ENCODE results near the gene OLA1. TPM values are rescaled to one million over a fixed set of nuclear protein-coding genes. Genes with fewer than 3 reads are reported as not detected.
A peak's percentile ranks its signal among the peaks of the same experiment; 100 is the strongest.

The OLA1 gene
- total RNA-seq, 4 donors from 2014 or later, result 72.7 to 85.1 (median 78.3) TPM

DNA sequence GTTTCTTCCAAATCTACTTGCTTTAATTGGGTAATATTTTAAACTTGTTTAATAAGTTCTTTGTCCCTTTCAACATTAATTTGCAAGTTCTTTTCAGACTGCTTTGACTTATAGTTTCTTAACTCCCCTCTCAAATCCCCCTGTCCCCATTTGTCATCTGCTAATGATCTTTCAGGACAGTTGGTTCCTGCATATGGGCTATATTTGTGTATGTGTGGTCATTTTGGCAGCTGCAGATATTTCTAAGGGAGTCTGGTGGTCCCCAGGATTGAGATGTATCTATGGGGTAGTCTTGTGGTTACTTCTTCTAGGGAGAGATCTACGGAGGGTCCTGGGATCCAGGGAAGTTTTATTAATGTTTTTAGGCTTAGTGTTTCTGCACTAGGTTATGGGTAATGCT lies 162.6 kb downstream of the OLA1 start:
- 93 to 100% methylated on average over 1 of the region's 1 CpG for WGBS, 2 donors
- no peak for DNase-seq
- no peak for TF ChIP-seq POLR2A (IDR thresholded peaks at IDR 0.05)
- TF ChIP-seq, protein P1, sequence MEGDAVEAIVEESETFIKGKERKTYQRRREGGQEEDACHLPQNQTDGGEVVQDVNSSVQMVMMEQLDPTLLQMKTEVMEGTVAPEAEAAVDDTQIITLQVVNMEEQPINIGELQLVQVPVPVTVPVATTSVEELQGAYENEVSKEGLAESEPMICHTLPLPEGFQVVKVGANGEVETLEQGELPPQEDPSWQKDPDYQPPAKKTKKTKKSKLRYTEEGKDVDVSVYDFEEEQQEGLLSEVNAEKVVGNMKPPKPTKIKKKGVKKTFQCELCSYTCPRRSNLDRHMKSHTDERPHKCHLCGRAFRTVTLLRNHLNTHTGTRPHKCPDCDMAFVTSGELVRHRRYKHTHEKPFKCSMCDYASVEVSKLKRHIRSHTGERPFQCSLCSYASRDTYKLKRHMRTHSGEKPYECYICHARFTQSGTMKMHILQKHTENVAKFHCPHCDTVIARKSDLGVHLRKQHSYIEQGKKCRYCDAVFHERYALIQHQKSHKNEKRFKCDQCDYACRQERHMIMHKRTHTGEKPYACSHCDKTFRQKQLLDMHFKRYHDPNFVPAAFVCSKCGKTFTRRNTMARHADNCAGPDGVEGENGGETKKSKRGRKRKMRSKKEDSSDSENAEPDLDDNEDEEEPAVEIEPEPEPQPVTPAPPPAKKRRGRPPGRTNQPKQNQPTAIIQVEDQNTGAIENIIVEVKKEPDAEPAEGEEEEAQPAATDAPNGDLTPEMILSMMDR (IDR thresholded peaks at IDR 0.05), result no peak
- no peaks in the 10 kb centered on the region for H3K9me3 ChIP-seq
- no peak overlapping the region for H3K4me3 ChIP-seq
- peaks cover 0 to 10% (median 0%) of the 10 kb centered on the region in 3 donors for H3K36me3 ChIP-seq
- no peak overlapping the region for H3K27ac ChIP-seq
- H3K27me3 ChIP-seq, result no peaks in the 10 kb centered on the region
- H3K4me1 ChIP-seq, result no peaks in the 10 kb centered on the region
- intact Hi-C loops (cut with DNase I), result no loop called here

- Histone ChIP-seq H3K4me1 (no peaks in the 10 kb centered on the region), H3K27me3 (no peaks in the 10 kb centered on the region), H3K36me3 (peaks cover 0 to 7% (median 0%) of the 10 kb centered on the region in 3 donors), H3K9me3 (no peaks in the 10 kb centered on the region), H3K27ac (no peak overlapping the region), H3K4me3 (no peak overlapping the region)
- intact Hi-C loops (cut with DNase I), result no loop called here
- 81 to 89% methylated on average over 3 of the region's 3 CpGs for WGBS, 2 donors
- no peak for DNase-seq
- TF ChIP-seq, protein P1 (IDR thresholded peaks at IDR 0.05), result no peak
- TF ChIP-seq POLR2A (IDR thresholded peaks at IDR 0.05), result no peak
These were observed 164.4 kb downstream of the OLA1 start for GRCh38 chr2:174083843-174084458.

GRCh38 chr2:174080672-174081121 lies 167.6 kb downstream of the OLA1 start:
- WGBS, 2 donors, result 94% methylated on average over 6 of the region's 6 CpGs
- Histone ChIP-seq H3K4me3 (no peak overlapping the region), H3K36me3 (peaks cover 0 to 6% (median 0%) of the 10 kb centered on the region in 3 donors), H3K27me3 (no peaks in the 10 kb centered on the region), H3K4me1 (peaks cover 0 to 16% (median 0%) of the 10 kb centered on the region in 3 donors), H3K27ac (no peak overlapping the region), H3K9me3 (no peaks in the 10 kb centered on the region)
- intact Hi-C loops (cut with DNase I), result no loop called here
- TF ChIP-seq, protein P1 (IDR thresholded peaks at IDR 0.05), result no peak
- no peak for TF ChIP-seq POLR2A (IDR thresholded peaks at IDR 0.05)
- DNase-seq, result no peak

GRCh38 chr2:174078275-174078674 lies 170.1 kb downstream of the OLA1 start:
- H3K4me1 ChIP-seq, result peaks cover 0 to 20% (median 0%) of the 10 kb centered on the region in 3 donors
- peaks cover 0 to 10% (median 0%) of the 10 kb centered on the region in 3 donors for H3K36me3 ChIP-seq
- TF ChIP-seq POLR2A (IDR thresholded peaks at IDR 0.05), result no peak
- TF ChIP-seq, protein P1 (IDR thresholded peaks at IDR 0.05), result peak in 3 of 6 experiments; percentile 40 to 54 (median 42)
- H3K27me3 ChIP-seq, result no peaks in the 10 kb centered on the region
- no peak for DNase-seq
- H3K27ac ChIP-seq, result no peak overlapping the region
- intact Hi-C loops (cut with DNase I), result no loop called here
- no peaks in the 10 kb centered on the region for H3K9me3 ChIP-seq
- H3K4me3 ChIP-seq, result no peak overlapping the region

DNA sequence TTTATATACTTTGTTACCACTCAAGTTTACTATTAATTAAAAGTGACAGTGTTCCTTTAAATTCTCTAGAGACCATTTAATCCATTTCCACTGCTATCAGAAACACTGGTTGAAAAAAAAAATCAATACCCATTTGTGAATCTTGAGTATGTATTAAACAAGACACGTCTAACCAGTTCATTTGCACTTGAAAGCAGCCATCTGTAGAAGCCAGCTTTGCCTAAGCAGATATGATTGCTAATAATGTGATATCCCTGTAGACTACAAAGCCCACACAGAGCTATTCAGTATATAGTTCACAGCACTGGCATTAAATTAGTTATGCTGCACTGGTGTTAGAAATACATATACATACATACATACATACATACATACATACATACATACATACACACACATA lies 171.4 kb downstream of the OLA1 start:
- no peak overlapping the region for H3K4me3 ChIP-seq
- H3K9me3 ChIP-seq, result no peaks in the 10 kb centered on the region
- H3K27ac ChIP-seq, result no peak overlapping the region
- TF ChIP-seq POLR2A (IDR thresholded peaks at IDR 0.05), result no peak
- TF ChIP-seq, protein P1 (IDR thresholded peaks at IDR 0.05), result no peak
- no peaks in the 10 kb centered on the region for H3K27me3 ChIP-seq
- intact Hi-C loops (cut with DNase I), result no loop called here
- peaks cover 0 to 10% (median 0%) of the 10 kb centered on the region in 3 donors for H3K36me3 ChIP-seq
- no peak for DNase-seq
- 54 to 67% methylated on average over 1 of the region's 1 CpG for WGBS, 2 donors
- peaks cover 0 to 20% (median 0%) of the 10 kb centered on the region in 3 donors for H3K4me1 ChIP-seq

Measured in esophagus squamous epithelium (tissue), 5 donors.